IMR-90 (cell line): Measurements from ENCODE around the gene EPB41L1. TPM values are rescaled to one million over a fixed set of nuclear protein-coding genes. Genes with fewer than 3 reads are reported as not detected.

Experiments used
- ATAC-seq: fragments of 200-7000 bp; cut with Tn5 transposase; 2 replicates; pipeline ENCODE4 v1.9.1; 2020; ENCODE audit warnings: low read depth, mild to moderate bottlenecking, moderate library complexity
- BruUV-seq: library from RNA; stranded (reverse); fragments of 400-500 nt; replicated peaks from 2 replicates; lab custom pipeline; 2021; lab: Mats Ljungman, UMichigan
- CTCF ChIA-PET: fragments of 300-600 bp; formaldehyde crosslinking; extraction: SDS; loops from one replicate; lab custom pipeline; 2021; ENCODE audit warnings: antibody characterized with exemption; lab: Yijun Ruan, JAX
- POLR2A ChIA-PET: fragments of 300-600 bp; sonication (Branson Sonifier 250); formaldehyde crosslinking; loops from one replicate; lab custom pipeline; 2022; ENCODE audit warnings: antibody characterized with exemption; ENCODE audit not compliant: unreplicated experiment; lab: Charles Lee
- DNase-seq: peaks from one replicate; pipeline ENCODE4 v3.0.0; 2013
- H2AFZ ChIP-seq: replicated peaks from 2 replicates; pipeline ENCODE3; 2013; ENCODE audit warnings: low read length, mild to moderate bottlenecking; ENCODE audit not compliant: poor library complexity
- H2AK5ac ChIP-seq: 2 replicates; pipeline ENCODE4 v1.6.1; 2013; ENCODE audit warnings: low read depth, low read length, inconsistent platforms
- H2AK9ac ChIP-seq: replicated peaks from 2 replicates; pipeline ENCODE3; 2013; ENCODE audit warnings: mild to moderate bottlenecking, low read depth, low read length, moderate library complexity; ENCODE audit not compliant: poor library complexity
- H2BK120ac ChIP-seq: 2 replicates; pipeline ENCODE4 v1.6.1; 2013; ENCODE audit warnings: low read depth, low read length, inconsistent platforms
- H2BK15ac ChIP-seq: 3 replicates; pipeline ENCODE4 v1.6.1; 2013; ENCODE audit warnings: low read depth, low read length, inconsistent platforms
- H2BK20ac ChIP-seq: 2 replicates; pipeline ENCODE4 v1.6.1; 2013; ENCODE audit warnings: low read depth, mild to moderate bottlenecking, inconsistent platforms, low read length, moderate library complexity
- H2BK5ac ChIP-seq: 2 replicates; pipeline ENCODE4 v1.6.1; 2013; ENCODE audit warnings: mild to moderate bottlenecking, low read depth, low read length, inconsistent platforms; ENCODE audit not compliant: poor library complexity, severe bottlenecking
- H3K14ac ChIP-seq: replicated peaks from 2 replicates; pipeline ENCODE4 v1.6.1; 2013; ENCODE audit warnings: low read depth, low read length, inconsistent platforms
- H3K18ac ChIP-seq: 2 replicates; pipeline ENCODE4 v1.6.1; 2013; ENCODE audit warnings: low read depth, low read length, control low read depth
- H3K23ac ChIP-seq: 2 replicates; pipeline ENCODE4 v1.6.1; 2013; ENCODE audit warnings: low read depth, low read length, inconsistent platforms
- H3K27ac ChIP-seq: 2 replicates; pipeline ENCODE4 v1.5.1; 2013; ENCODE audit warnings: mild to moderate bottlenecking, control low read depth, low read length; ENCODE audit not compliant: insufficient read depth
- H3K27me3 ChIP-seq: 2 replicates; pipeline ENCODE4 v1.6.1; 2013; ENCODE audit warnings: low read length; ENCODE audit not compliant: control insufficient read depth, insufficient read depth
- H3K36me3 ChIP-seq: 2 replicates; pipeline ENCODE4 v1.6.1; 2013; ENCODE audit warnings: low read length, mixed read lengths; ENCODE audit not compliant: control insufficient read depth, insufficient read depth
- H3K4ac ChIP-seq: 2 replicates; pipeline ENCODE4 v1.6.1; 2013; ENCODE audit warnings: low read depth, low read length, inconsistent platforms
- H3K4me1 ChIP-seq: 2 replicates; pipeline ENCODE4 v1.6.1; 2013; ENCODE audit warnings: low read length, mixed read lengths; ENCODE audit not compliant: control insufficient read depth, insufficient read depth
- H3K4me2 ChIP-seq: 2 replicates; pipeline ENCODE4 v1.6.1; 2013; ENCODE audit warnings: low read depth, mild to moderate bottlenecking, control low read depth, low read length, moderate library complexity
- H3K4me3 ChIP-seq: 2 replicates; pipeline ENCODE4 v1.5.1; 2013; ENCODE audit warnings: low read depth, mild to moderate bottlenecking, control low read depth, low read length, moderate library complexity; ENCODE audit not compliant: insufficient read depth
- H3K56ac ChIP-seq: 2 replicates; pipeline ENCODE4 v1.6.1; 2013; ENCODE audit warnings: low read length, inconsistent platforms; ENCODE audit not compliant: insufficient read depth; ENCODE audit errors: extremely low read depth
- H3K79me1 ChIP-seq, 2 experiments: 2 replicates each; pipeline ENCODE4 v1.6.1; 2013; ENCODE audit warnings: low read length in 2 of 2, inconsistent platforms in 1 of 2, low read depth in 1 of 2
- H3K9ac ChIP-seq: 2 replicates; pipeline ENCODE4 v1.6.1; 2013; ENCODE audit warnings: low read depth, low read length, control low read depth
- H3K9me1 ChIP-seq: 2 replicates; pipeline ENCODE4 v1.6.1; 2013; ENCODE audit warnings: low read length, inconsistent platforms; ENCODE audit not compliant: insufficient read depth
- H3K9me3 ChIP-seq: 2 replicates; pipeline ENCODE4 v1.6.1; 2013; ENCODE audit warnings: low read length; ENCODE audit not compliant: control insufficient read depth, insufficient read depth
- H4K20me1 ChIP-seq: 2 replicates; pipeline ENCODE4 v1.6.1; 2013; ENCODE audit warnings: low read length, inconsistent platforms; ENCODE audit not compliant: insufficient read depth
- H4K5ac ChIP-seq: 2 replicates; pipeline ENCODE4 v1.6.1; 2013; ENCODE audit warnings: mild to moderate bottlenecking, low read depth, low read length, control low read depth
- H4K8ac ChIP-seq, 2 experiments: 2 replicates each; pipeline ENCODE4 v1.6.1; 2013; ENCODE audit warnings: low read depth in 2 of 2, low read length in 2 of 2, control low read depth in 1 of 2, inconsistent platforms in 1 of 2
- H4K91ac ChIP-seq: 2 replicates; pipeline ENCODE4 v1.6.1; 2013; ENCODE audit warnings: low read depth, low read length, inconsistent platforms; ENCODE audit not compliant: insufficient read depth
- BHLHE40 ChIP-seq: fragments of 150-350 bp; IDR thresholded peaks from 2 replicates; pipeline ENCODE4 v1.6.1; 2016; ENCODE audit warnings: mild to moderate bottlenecking, low read depth, low read length
- CEBPB ChIP-seq: IDR thresholded peaks from 2 replicates; pipeline ENCODE4 v1.6.1; 2012; ENCODE audit warnings: low read depth, low read length, improper control_type of control experiment
- CHD1 ChIP-seq: IDR thresholded peaks from 2 replicates; pipeline ENCODE4 v1.6.1; 2012; ENCODE audit warnings: low read depth, low read length, improper control_type of control experiment
- FOS ChIP-seq: fragments of 150-350 bp; IDR thresholded peaks from 2 replicates; pipeline ENCODE4 v1.6.1; 2016; ENCODE audit warnings: low read depth, low read length
- MAFK ChIP-seq: IDR thresholded peaks from 2 replicates; pipeline ENCODE4 v1.6.1; 2012; ENCODE audit warnings: low read depth, low read length, improper control_type of control experiment
- MXI1 ChIP-seq: IDR thresholded peaks from 2 replicates; pipeline ENCODE4 v1.6.1; 2012; ENCODE audit warnings: low read depth, mild to moderate bottlenecking, low read length, moderate library complexity, borderline replicate concordance
- POLR2A ChIP-seq: IDR thresholded peaks from 2 replicates; pipeline ENCODE4 v1.6.1; 2012; ENCODE audit warnings: mild to moderate bottlenecking, low read depth, low read length
- RAD21 ChIP-seq: IDR thresholded peaks from 2 replicates; pipeline ENCODE4 v1.6.1; 2012; ENCODE audit warnings: low read length, improper control_type of control experiment
- RCOR1 ChIP-seq: IDR thresholded peaks from 2 replicates; pipeline ENCODE4 v1.6.1; 2012; ENCODE audit warnings: mild to moderate bottlenecking, low read length, improper control_type of control experiment; ENCODE audit not compliant: insufficient replicate concordance
- SMC3 ChIP-seq: fragments of 150-350 bp; IDR thresholded peaks from 2 replicates; pipeline ENCODE4 v1.6.1; 2016; ENCODE audit warnings: low read depth, mild to moderate bottlenecking, antibody characterized with exemption, low read length, moderate library complexity
- WGBS, 2 experiments: methylation state at CpG; one replicate each; pipeline versions ENCODE4 v1.1.5 to v1.1.7; 2013; ENCODE audit warnings: missing lambda C conversion rate in 2 of 2; ENCODE audit not compliant: insufficient read length in 1 of 2; ENCODE audit errors: extremely low coverage in 2 of 2; 5-methylcytosine and 5-hydroxymethylcytosine counted together
- dilution Hi-C: fragments of 300-500 bp; cut with HindIII; formaldehyde crosslinking; loops from one replicate; pipeline ENCODE4 v1.14.3; 2018; ENCODE audit warnings: low sequenced_read_pairs; ENCODE audit not compliant: unreplicated experiment
- in situ Hi-C: fragments of 300-500 bp; cut with MboI; formaldehyde crosslinking; loops from 3 replicates; pipeline ENCODE4 v1.14.3; 2019; ENCODE audit warnings: low sequenced_read_pairs, inconsistent platforms, mixed read lengths
- intact Hi-C: fragments of 100-400 bp; cut with micrococcal nuclease; formaldehyde crosslinking; loops from 2 replicates; pipeline ENCODE4 v1.10.0; 2022
- polyA plus RNA-seq, 3 experiments: library from polyadenylated mRNA; depleted of rRNA; stranded (reverse); fragments of >200 nt; gene quantifications; 2 replicates each; pipeline ENCODE4 v1.2.3, GENCODE V29; 2012; ENCODE audit warnings: low replicate concordance in 1 of 3
- total RNA-seq: library from RNA; depleted of rRNA; stranded (reverse); fragments of >200 nt; gene quantifications from 2 replicates; pipeline ENCODE4 v1.2.3, GENCODE V29; 2012
- TF ChIP-seq, protein P1 (sequence below): fragments of 150-350 bp; IDR thresholded peaks from 2 replicates; pipeline ENCODE4 v1.6.1; 2017; ENCODE audit warnings: mild to moderate bottlenecking, antibody characterized with exemption, low read length, low read depth
- TF ChIP-seq, protein P2 (sequence below): conservative IDR thresholded peaks from 2 replicates; pipeline ENCODE4 v1.5.1; 2012; ENCODE audit warnings: mild to moderate bottlenecking, low read depth, low read length, improper control_type of control experiment
- TF ChIP-seq, protein P3 (sequence below): fragments of 150-350 bp; IDR thresholded peaks from 2 replicates; pipeline ENCODE4 v1.6.1; 2016; ENCODE audit warnings: low read depth, mild to moderate bottlenecking, low read length, moderate library complexity, borderline replicate concordance

Gene EPB41L1
- total and polyA plus RNA-seq, 2 of the 4 experiments (the other 2 are of a cell fraction) = 12.5 to 33.7 TPM

DNA sequence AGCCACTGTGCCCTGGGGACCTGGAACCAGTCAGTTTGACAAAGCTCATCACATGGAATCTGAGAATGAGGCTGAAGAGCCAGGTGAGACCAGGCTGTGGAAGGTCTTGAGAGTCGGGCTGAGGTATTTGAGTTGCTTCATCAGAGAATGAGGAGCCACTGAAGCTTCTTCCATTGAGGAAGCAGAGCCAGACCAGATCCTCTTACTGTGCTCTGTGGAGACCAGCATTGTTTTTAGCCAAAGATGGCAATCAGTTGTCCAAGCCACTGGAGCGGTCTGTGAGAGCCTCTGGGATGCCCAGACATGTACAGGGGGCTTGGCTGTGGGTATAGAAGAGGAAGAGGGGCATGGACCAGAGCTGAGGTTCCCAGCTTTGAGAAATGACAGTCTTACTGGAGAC lies 6.1 kb upstream of the EPB41L1 start:
- Histone ChIP-seq H4K91ac (no peak overlapping the region), H2BK5ac (no peak overlapping the region), H3K14ac (no peak overlapping the region; the same call in 1 of the 2 replicates), H2AFZ (no peak overlapping the region), H4K5ac (no peak overlapping the region), H3K4me1 (peaks cover 6% of the 10 kb centered on the region; the same call in 1 of the 2 replicates), H3K79me1 (no peaks in the 10 kb centered on the region), H2BK120ac (no peak overlapping the region), H2AK9ac (no peak overlapping the region), H2AK5ac (no peak overlapping the region; the same call in 1 of the 2 replicates), H3K27ac (no peak overlapping the region), H3K9ac (no peak overlapping the region), H4K20me1 (no peaks in the 10 kb centered on the region; the same call in none of the 2 replicates), H3K23ac (no peak overlapping the region), H3K4me2 (no peak overlapping the region), H2BK20ac (no peak overlapping the region), H4K8ac (no peak overlapping the region), H3K4ac (no peak overlapping the region), H3K56ac (no peak overlapping the region), H3K27me3 (peaks cover 7% of the 10 kb centered on the region), H3K36me3 (no peaks in the 10 kb centered on the region), H3K9me1 (peaks cover 2% of the 10 kb centered on the region), H2BK15ac (no peak overlapping the region), H3K9me3 (no peaks in the 10 kb centered on the region), H3K18ac (no peak overlapping the region), H3K4me3 (no peak overlapping the region)
- in situ Hi-C loops = loop anchor here (25.0 kb wide), 1 partner anchor 386 kb away; the partner anchor contains the start of gene PHF20
- dilution Hi-C loops = no loop called here
- no TSS peak for BruUV-seq
- CTCF ChIA-PET = interaction anchor here (0.7 kb wide), 1 partner anchor 153 kb away, joined by 3 read pairs; no protein-coding TSS in a partner anchor
- no CpG with 5 or more reads among the region's 2 CpGs for WGBS, 2 experiments
- intact Hi-C loops = no loop called here
- TF ChIP-seq CEBPB (no peak), BHLHE40 (no peak), MXI1 (no peak), POLR2A (no peak), CHD1 (no peak), FOS (no peak), SMC3 (no peak), MAFK (no peak), RCOR1 (no peak), RAD21 (no peak)
- TF ChIP-seq, protein P1, sequence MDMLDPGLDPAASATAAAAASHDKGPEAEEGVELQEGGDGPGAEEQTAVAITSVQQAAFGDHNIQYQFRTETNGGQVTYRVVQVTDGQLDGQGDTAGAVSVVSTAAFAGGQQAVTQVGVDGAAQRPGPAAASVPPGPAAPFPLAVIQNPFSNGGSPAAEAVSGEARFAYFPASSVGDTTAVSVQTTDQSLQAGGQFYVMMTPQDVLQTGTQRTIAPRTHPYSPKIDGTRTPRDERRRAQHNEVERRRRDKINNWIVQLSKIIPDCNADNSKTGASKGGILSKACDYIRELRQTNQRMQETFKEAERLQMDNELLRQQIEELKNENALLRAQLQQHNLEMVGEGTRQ = no peak
- TF ChIP-seq, protein P2, sequence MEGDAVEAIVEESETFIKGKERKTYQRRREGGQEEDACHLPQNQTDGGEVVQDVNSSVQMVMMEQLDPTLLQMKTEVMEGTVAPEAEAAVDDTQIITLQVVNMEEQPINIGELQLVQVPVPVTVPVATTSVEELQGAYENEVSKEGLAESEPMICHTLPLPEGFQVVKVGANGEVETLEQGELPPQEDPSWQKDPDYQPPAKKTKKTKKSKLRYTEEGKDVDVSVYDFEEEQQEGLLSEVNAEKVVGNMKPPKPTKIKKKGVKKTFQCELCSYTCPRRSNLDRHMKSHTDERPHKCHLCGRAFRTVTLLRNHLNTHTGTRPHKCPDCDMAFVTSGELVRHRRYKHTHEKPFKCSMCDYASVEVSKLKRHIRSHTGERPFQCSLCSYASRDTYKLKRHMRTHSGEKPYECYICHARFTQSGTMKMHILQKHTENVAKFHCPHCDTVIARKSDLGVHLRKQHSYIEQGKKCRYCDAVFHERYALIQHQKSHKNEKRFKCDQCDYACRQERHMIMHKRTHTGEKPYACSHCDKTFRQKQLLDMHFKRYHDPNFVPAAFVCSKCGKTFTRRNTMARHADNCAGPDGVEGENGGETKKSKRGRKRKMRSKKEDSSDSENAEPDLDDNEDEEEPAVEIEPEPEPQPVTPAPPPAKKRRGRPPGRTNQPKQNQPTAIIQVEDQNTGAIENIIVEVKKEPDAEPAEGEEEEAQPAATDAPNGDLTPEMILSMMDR = no peak
- TF ChIP-seq, protein P3, sequence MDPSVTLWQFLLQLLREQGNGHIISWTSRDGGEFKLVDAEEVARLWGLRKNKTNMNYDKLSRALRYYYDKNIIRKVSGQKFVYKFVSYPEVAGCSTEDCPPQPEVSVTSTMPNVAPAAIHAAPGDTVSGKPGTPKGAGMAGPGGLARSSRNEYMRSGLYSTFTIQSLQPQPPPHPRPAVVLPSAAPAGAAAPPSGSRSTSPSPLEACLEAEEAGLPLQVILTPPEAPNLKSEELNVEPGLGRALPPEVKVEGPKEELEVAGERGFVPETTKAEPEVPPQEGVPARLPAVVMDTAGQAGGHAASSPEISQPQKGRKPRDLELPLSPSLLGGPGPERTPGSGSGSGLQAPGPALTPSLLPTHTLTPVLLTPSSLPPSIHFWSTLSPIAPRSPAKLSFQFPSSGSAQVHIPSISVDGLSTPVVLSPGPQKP = no peak
- ATAC-seq (no peak), DNase-seq (no peak)
- POLR2A ChIA-PET = interaction anchor here (0.6 kb wide), 1 partner anchor 818 kb away, joined by 3 read pairs; no protein-coding TSS in a partner anchor
